Stimulated activated naive CD8-positive, alpha-beta T cell treated with anti-CD3 and anti-CD28 coated beads, Interleukin-15, amount 100 ng/mL, for 72 hours (primary cell): ENCODE measurements around the gene ACVR1C.
"Not testable (repeated sequence)": the region's sequence is repeated elsewhere in the genome, so short reads cannot be mapped to it uniquely, and the experiment has no call there.

Experiments used
- ATAC-seq: fragments of 150-1000 bp; cut with Tn5 transposase; 2 replicates; pipeline ENCODE4 v1.10.0; 2021; ENCODE audit warnings: mild to moderate bottlenecking, moderate library complexity
- DNase-seq, 2 donors: peaks; one replicate each; pipeline ENCODE4 v3.0.0; 2021 to 2022
- H3K27ac Mint-ChIP-seq, 2 donors: one replicate each; pipeline ENCODE4 v1.8.0; 2022; ENCODE audit warnings: mild to moderate bottlenecking in 2 of 2, mixed read lengths in 2 of 2, moderate library complexity in 2 of 2
- H3K27me3 Mint-ChIP-seq: one replicate; pipeline ENCODE4 v1.8.0; 2022; ENCODE audit warnings: mixed read lengths
- H3K4me1 Mint-ChIP-seq: one replicate; pipeline ENCODE4 v1.8.0; 2022; ENCODE audit warnings: mild to moderate bottlenecking, mixed read lengths
- H3K4me3 Mint-ChIP-seq, 2 donors: one replicate each; pipeline ENCODE4 v1.8.0; 2022; ENCODE audit warnings: mild to moderate bottlenecking in 2 of 2, mixed read lengths in 2 of 2, moderate library complexity in 1 of 2
- H3K9me3 Mint-ChIP-seq, 2 donors: one replicate each; pipeline ENCODE4 v1.8.0; 2022; ENCODE audit warnings: mixed read lengths in 2 of 2

ACVR1C gene

DNA sequence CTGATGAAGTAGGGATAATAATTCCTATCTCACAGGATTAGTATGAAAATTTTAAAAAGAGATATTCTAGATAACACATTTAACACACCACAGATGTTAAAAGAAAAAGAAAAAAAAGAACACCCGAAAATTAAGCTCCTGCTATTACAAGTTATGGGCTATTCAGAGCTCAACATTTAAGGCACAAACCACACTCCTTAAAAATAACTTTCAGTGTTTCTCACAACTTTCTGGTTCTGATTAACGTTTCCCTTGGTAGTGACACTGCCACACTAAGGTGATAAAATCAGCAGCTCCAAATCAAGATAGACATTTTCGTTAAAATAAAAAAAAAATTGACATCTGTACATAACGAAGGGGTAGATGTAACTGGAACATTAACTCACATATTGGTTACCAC is 26.9 kb downstream of the ACVR1C start:
- DNase-seq (no peak), ATAC-seq (no peak)
- Mint-ChIP-seq H3K4me1 (peaks cover 10% of the 10 kb centered on the region), H3K27me3 (no peaks in the 10 kb centered on the region), H3K9me3 (no peaks in the 10 kb centered on the region), H3K27ac (no peak overlapping the region), H3K4me3 (no peak overlapping the region)

DNA sequence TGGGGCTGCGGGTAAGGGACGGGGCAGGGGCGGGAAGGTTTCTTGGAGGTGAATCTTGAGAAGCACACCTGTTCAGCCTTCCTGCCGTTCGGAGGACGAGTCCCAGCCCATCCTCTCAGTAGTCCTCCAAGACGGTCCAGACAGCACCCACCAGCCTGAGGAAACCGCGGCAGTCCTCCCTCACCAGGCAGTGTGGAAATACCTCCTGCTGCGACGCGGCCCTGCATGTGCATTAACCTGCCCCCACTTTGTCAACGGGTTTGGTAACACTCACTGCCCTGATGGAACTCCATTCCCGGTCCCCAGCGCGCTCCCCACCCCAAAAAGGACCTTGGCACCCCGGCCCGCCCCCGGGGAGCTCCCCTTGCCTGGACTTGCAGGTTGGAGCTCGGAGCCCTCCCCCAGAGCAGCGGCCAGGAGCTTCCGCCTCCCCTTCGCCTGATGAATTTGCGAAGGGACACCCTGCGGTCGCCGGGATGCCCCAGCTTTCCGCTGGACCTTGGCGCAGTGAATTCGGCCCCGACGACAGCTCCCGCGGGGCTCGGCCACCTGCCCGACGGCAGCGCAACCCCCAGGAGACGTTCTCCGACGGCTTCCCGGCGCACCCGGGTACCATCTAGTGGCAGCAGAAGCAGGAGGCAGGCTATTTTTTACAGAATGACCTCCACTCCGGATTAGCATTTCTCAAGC is 31.5 kb downstream of the ACVR1C start:
- ATAC-seq (peak; percentile 94), DNase-seq (peak; percentile 60 to 71)
- Mint-ChIP-seq H3K27ac (no peak overlapping the region), H3K9me3 (no peaks in the 10 kb centered on the region), H3K4me1 (peaks cover 18% of the 10 kb centered on the region), H3K4me3 (peak overlapping the region; percentile 80 to 83), H3K27me3 (no peaks in the 10 kb centered on the region)

DNA sequence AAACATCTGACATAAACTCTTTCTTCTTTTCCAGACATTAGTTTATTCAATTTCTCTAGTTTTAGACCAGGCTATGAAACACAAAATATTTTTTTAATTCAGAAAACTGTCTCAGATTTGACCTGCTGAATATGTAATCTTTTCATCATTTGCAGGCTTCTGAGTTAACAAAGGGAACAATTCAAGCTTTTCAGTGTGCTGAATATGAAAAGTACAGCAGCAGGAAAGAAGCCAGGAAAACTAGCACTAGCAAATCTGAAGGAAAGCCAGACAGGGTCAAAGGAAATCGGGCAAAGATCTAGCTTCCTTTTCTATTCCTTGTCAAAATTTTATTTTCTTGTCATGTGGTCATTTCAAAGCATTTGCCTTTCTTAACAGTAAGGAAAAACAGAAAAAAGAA is 35.3 kb downstream of the ACVR1C start:
- Mint-ChIP-seq H3K9me3 (no peaks in the 10 kb centered on the region), H3K4me1 (peaks cover 18% of the 10 kb centered on the region), H3K27ac (no peak overlapping the region), H3K27me3 (no peaks in the 10 kb centered on the region), H3K4me3 (no peak overlapping the region)
- ATAC-seq: no peak
- DNase-seq: no peak

GRCh38 chr2:157592948-157593347 is 35.7 kb downstream of the ACVR1C start:
- ATAC-seq (peak; percentile 44), DNase-seq (no peak)
- Mint-ChIP-seq H3K27me3 (no peaks in the 10 kb centered on the region), H3K4me3 (no peak overlapping the region), H3K9me3 (no peaks in the 10 kb centered on the region), H3K27ac (no peak overlapping the region), H3K4me1 (peaks cover 18% of the 10 kb centered on the region)

DNA sequence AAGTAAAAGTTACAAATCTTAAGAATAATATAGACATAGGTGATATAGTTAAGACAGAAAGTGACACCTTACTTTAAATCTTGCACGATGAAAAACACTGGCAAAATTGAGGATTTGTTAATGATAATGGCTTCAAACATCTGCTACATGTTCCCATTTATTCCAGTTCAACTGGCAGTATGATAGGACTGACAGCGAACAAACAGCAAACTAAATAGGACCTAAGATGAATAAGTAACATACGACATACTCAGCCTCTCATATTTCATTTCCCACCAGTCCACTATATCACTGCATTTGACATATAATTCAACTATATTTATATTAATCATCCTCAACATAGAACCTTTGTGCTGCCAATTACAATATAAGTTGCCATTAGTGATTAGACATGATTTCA is 36.3 kb downstream of the ACVR1C start:
- Mint-ChIP-seq H3K27me3 (no peaks in the 10 kb centered on the region), H3K4me3 (no peak overlapping the region), H3K4me1 (peaks cover 14% of the 10 kb centered on the region), H3K27ac (no peak overlapping the region), H3K9me3 (no peaks in the 10 kb centered on the region)
- no peak for DNase-seq
- no peak for ATAC-seq

- DNase-seq (no peak), ATAC-seq (no peak)
- Mint-ChIP-seq H3K27me3 (no peaks in the 10 kb centered on the region), H3K4me3 (no peak overlapping the region), H3K27ac (no peak overlapping the region), H3K4me1 (peaks cover under 1% of the 10 kb centered on the region), H3K9me3 (no peaks in the 10 kb centered on the region)
Observed at GRCh38 chr2:157587576-157587975, 41.1 kb downstream of the ACVR1C start.

- Mint-ChIP-seq H3K4me1 (no peaks in the 10 kb centered on the region), H3K27me3 (no peaks in the 10 kb centered on the region), H3K27ac (no peak overlapping the region), H3K4me3 (no peak overlapping the region), H3K9me3 (no peaks in the 10 kb centered on the region)
- DNase-seq (no peak), ATAC-seq (no peak)
Observed at GRCh38 chr2:157574165-157574564, 54.5 kb downstream of the ACVR1C start.

DNA sequence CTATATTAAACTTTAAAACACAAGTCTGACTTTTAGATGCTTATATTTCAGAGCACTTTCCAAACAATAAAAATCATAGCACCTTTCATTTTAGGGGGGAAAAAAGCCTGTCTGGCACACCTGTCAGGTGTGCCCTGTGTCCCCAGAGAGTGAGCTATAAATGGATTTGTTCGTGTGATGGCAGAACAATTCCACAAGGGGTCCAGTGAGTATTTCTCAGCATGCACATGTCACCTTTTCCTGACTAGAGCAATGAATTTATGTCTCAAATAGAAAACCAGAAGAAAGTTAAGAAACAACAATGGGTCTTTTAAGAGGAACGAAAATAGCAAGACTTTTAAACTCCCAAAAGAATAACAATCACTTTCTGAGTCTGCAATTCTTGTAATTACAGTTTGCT is 55.9 kb downstream of the ACVR1C start:
- H3K9me3 Mint-ChIP-seq: no peaks in the 10 kb centered on the region
- ATAC-seq (peak; percentile 50), DNase-seq (no peak)
- H3K27ac Mint-ChIP-seq: no peak overlapping the region
- no peaks in the 10 kb centered on the region for H3K4me1 Mint-ChIP-seq
- no peaks in the 10 kb centered on the region for H3K27me3 Mint-ChIP-seq
- H3K4me3 Mint-ChIP-seq: no peak overlapping the region

- not testable (repeated sequence) for ATAC-seq, DNase-seq, H3K27me3 Mint-ChIP-seq, H3K4me1 Mint-ChIP-seq, H3K27ac Mint-ChIP-seq, H3K9me3 Mint-ChIP-seq, H3K4me3 Mint-ChIP-seq
Observed at GRCh38 chr2:157566623-157567022, 62.0 kb downstream of the ACVR1C start.

DNA sequence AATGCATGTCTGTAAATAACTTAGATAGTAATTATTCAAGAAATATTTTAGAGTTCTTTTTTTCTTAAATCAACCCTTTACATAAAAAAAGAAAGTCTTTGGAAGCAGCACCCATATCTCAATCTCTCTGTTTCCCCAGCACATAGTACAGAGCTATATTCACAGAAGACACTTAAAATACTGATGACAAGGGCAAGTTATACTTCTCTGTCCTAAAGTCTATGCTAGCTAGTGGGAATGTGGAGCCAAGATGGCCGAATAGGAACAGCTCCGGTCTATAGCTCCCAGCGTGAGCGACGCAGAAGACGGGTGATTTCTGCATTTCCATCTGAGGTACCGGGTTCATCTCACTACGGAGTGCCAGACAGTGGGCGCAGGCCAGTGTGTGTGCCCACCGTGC is 62.6 kb downstream of the ACVR1C start:
- not testable (repeated sequence) for ATAC-seq, H3K4me3 Mint-ChIP-seq, H3K9me3 Mint-ChIP-seq, H3K4me1 Mint-ChIP-seq, H3K27ac Mint-ChIP-seq, DNase-seq, H3K27me3 Mint-ChIP-seq

DNA sequence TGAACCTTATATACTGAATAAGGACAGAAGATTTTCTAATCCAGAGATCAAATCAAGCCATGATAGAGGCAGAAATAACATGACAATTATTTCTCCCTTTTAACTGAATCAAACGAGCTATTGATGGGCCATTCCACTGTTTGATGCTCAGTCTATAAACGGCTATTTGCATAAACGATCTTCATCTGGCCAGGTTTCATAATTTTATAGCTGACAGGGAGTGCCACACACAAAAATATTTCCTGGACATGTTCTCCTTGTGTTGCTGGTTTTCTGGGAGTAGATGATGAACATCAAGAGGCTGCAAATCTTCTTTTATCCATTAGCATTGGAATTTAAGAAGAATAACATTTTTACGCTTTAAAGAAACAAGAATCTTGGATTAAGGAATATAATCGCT is 63.1 kb downstream of the ACVR1C start:
- ATAC-seq (no peak), DNase-seq (no peak)
- no peak overlapping the region for H3K27ac Mint-ChIP-seq
- peaks cover 0 to 9% of the 10 kb centered on the region in 2 donors for H3K9me3 Mint-ChIP-seq
- no peaks in the 10 kb centered on the region for H3K27me3 Mint-ChIP-seq
- no peak overlapping the region for H3K4me3 Mint-ChIP-seq
- H3K4me1 Mint-ChIP-seq: no peaks in the 10 kb centered on the region

DNA sequence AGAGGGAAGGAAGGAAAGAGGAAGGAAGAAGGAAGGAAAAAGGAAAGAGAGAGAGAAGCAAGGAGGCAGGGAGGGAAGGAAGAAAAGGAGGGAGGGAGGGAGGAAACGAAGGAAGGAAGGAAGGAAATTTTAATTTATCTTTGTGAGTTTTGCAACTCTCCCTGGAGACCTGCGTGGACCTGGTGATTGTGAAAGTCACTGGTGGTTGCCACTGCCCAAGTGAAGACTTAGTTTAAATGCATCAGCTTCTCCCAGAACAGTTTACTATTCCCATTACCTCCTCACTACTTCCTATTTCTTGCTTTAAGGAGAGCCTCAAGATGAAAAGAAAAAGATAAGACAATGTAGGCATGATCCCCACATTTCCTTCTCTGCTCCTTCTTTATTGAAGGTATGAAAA is 68.8 kb downstream of the ACVR1C start:
- no peaks in the 10 kb centered on the region for H3K27me3 Mint-ChIP-seq
- H3K9me3 Mint-ChIP-seq: peaks cover 8 to 10% of the 10 kb centered on the region in 2 donors
- ATAC-seq: no peak
- no peak overlapping the region for H3K4me3 Mint-ChIP-seq
- H3K27ac Mint-ChIP-seq: no peak overlapping the region
- DNase-seq: no peak
- peaks cover 34% of the 10 kb centered on the region for H3K4me1 Mint-ChIP-seq

DNA sequence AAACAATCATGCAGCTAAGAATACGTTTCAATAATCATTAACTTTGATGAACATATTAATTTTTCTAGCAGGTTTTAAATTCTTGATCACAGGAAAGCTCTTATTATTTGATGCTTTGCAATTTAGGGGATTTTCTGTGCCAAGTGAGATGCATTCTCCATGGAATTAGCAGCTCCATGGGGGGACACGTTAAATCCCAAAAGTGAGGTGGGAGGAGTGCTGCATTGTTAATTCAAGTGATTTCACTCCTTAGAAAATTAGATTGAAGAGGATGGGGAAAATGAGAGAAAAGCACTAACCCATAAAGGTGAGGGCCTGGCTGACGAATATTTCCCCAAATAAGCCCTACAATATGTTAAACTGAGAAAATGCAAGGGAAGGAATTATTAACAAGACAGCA is 69.2 kb downstream of the ACVR1C start:
- DNase-seq (no peak), ATAC-seq (no peak)
- no peaks in the 10 kb centered on the region for H3K27me3 Mint-ChIP-seq
- H3K27ac Mint-ChIP-seq: no peak overlapping the region
- no peak overlapping the region for H3K4me3 Mint-ChIP-seq
- H3K4me1 Mint-ChIP-seq: peaks cover 36% of the 10 kb centered on the region
- peaks cover 8 to 10% of the 10 kb centered on the region in 2 donors for H3K9me3 Mint-ChIP-seq

DNA sequence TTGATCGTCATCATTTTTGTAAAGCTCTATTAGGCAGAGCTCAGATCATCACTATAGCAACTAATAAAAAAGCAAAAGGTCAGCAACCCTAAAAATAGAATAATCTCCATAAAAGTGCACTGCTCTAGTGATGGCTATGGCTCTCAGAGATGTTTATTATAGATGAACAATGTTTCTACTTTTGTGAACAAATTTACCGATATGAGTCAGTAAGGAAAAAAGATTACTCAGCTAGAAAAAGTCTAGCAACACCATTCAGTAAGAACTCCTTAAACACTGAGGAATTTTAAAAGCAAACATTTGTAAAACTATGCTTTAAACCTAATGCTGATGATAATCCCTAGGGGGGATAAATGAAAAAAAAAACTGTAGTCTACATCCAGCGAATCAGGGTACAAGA is 69.6 kb downstream of the ACVR1C start:
- DNase-seq: no peak
- Mint-ChIP-seq H3K9me3 (peaks cover 8 to 10% of the 10 kb centered on the region in 2 donors), H3K4me1 (peaks cover 40% of the 10 kb centered on the region), H3K27me3 (no peaks in the 10 kb centered on the region), H3K4me3 (no peak overlapping the region), H3K27ac (no peak overlapping the region)
- ATAC-seq: no peak

- DNase-seq (no peak), ATAC-seq (no peak)
- Mint-ChIP-seq H3K4me1 (peaks cover 44% of the 10 kb centered on the region), H3K27ac (no peak overlapping the region), H3K9me3 (peaks cover 4 to 8% of the 10 kb centered on the region in 2 donors), H3K27me3 (no peaks in the 10 kb centered on the region), H3K4me3 (peak overlapping the region; percentile 8 to 22)
Observed at GRCh38 chr2:157557770-157558169, 70.9 kb downstream of the ACVR1C start.

DNA sequence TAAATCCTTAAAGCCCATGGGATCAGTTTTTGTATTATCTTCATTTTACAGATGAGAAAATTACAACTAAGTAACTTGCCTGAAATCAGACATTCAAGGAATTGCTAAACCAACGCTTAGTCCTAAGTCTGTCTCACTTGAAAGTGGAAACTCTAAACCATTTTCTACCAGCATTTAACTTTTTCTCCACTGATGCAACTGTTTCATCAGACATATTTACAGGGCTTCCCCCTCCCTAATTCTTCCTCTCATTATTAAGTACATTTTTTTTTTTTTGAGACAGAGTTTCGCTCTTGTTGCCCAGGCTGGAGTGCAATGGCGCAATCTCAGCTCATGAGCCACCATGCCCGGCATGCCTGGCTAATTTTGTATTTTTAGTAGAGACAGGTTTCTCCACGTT is 88.6 kb downstream of the ACVR1C start:
- no peak for ATAC-seq
- Mint-ChIP-seq H3K9me3 (no peaks in the 10 kb centered on the region), H3K27me3 (no peaks in the 10 kb centered on the region), H3K4me3 (no peak overlapping the region), H3K4me1 (no peaks in the 10 kb centered on the region), H3K27ac (no peak overlapping the region)
- no peak for DNase-seq

GRCh38 chr2:157538064-157538463 is 90.6 kb downstream of the ACVR1C start:
- Mint-ChIP-seq H3K9me3 (no peaks in the 10 kb centered on the region), H3K4me3 (no peak overlapping the region), H3K4me1 (no peaks in the 10 kb centered on the region), H3K27me3 (no peaks in the 10 kb centered on the region), H3K27ac (no peak overlapping the region)
- ATAC-seq: no peak
- DNase-seq: no peak
